Activated CD8-positive, alpha-beta T cell treated with anti-CD3 and anti-CD28 coated beads for 36 hours (primary cell): ENCODE measurements around the gene UNC45A. TPM values are rescaled to one million over a fixed set of nuclear protein-coding genes. Genes with fewer than 3 reads are reported as not detected.
A peak's percentile ranks its signal among the peaks of the same experiment; 100 is the strongest.

Experiments used
- ATAC-seq: fragments of 200-7000 bp; cut with Tn5 transposase; one replicate; pipeline ENCODE4 v1.10.0; 2021; ENCODE audit warnings: mild to moderate bottlenecking, moderate library complexity
- CTCF ChIA-PET: fragments of 350-600 bp; sonication (Branson Sonifier 250); formaldehyde crosslinking; loops from one replicate; lab custom pipeline; 2021; ENCODE audit warnings: antibody characterized with exemption; lab: Charles Lee
- POLR2A ChIA-PET: fragments of 350-600 bp; sonication (Branson Sonifier 250); formaldehyde crosslinking; loops from one replicate; lab custom pipeline; 2021; ENCODE audit warnings: antibody characterized with exemption; lab: Charles Lee
- DNase-seq: peaks from one replicate; pipeline ENCODE4 v3.0.0-alpha.2; 2020
- H3K27ac Mint-ChIP-seq: one replicate; pipeline ENCODE4 v1.8.0; 2021; ENCODE audit warnings: mild to moderate bottlenecking, mixed read lengths
- H3K27me3 Mint-ChIP-seq: one replicate; pipeline ENCODE4 v1.8.0; 2021; ENCODE audit warnings: mixed read lengths
- H3K36me3 Mint-ChIP-seq: one replicate; pipeline ENCODE4 v1.8.0; 2021; ENCODE audit warnings: low read depth, mixed read lengths
- H3K4me1 Mint-ChIP-seq: one replicate; pipeline ENCODE4 v1.8.0; 2021; ENCODE audit warnings: low read depth, mixed read lengths
- H3K4me3 Mint-ChIP-seq: one replicate; pipeline ENCODE4 v1.8.0; 2021; ENCODE audit warnings: mild to moderate bottlenecking, moderate library complexity, mixed read lengths
- H3K9me3 Mint-ChIP-seq: one replicate; pipeline ENCODE4 v1.8.0; 2021; ENCODE audit warnings: mixed read lengths
- intact Hi-C: fragments of 100-400 bp; cut with micrococcal nuclease; formaldehyde crosslinking; loops from one replicate; pipeline ENCODE4 v1.10.0; 2022
- total RNA-seq, 2 experiments: library from RNA; stranded (reverse); gene quantifications; one replicate each; pipeline ENCODE4 v1.2.3, GENCODE V29; 2021
- TF ChIP-seq, protein P1 (sequence below): fragments of 200-600 bp; IDR thresholded peaks from one replicate; pipeline ENCODE4 v1.8.0; 2022; ENCODE audit warnings: antibody characterized with exemption, mild to moderate bottlenecking

UNC45A gene
- total RNA-seq, 2 experiments from 2014 or later, result 65.0 to 66.8 TPM

DNA sequence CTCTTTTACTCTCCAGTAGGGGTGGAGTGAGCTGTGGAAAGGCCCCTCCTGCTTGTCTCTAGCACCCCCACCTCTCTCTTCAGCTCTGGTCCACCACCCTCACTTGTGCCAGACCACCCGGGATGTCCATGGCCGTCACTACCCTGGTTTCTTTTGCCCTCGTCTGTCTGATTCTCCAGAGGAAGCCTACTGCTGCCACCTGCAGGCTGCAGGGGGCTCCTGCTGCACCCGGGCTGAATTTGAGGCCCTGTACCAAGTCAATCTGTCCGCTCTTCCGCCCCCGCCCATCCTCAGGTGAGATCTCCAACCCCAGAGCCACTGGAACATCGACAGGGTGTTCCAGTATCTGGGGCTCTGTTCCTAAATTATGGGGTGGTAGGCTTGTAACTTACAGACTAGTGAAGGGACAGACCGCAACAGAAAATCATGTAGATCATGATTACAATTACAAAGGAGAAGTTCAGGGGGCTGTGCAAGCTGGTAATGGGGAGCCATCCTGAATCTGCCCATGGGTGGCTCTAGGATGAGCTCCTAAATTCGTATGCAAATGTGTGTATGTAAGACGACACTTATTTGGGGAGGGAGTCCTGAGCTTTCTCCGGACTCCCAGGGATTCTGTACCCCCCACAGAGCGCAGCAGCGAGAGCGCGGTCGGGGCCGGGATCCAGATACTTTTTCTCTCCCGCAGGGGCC is 683 bp upstream of the UNC45A start:
- peak; percentile 43 for ATAC-seq
- peak overlapping the region; percentile 74 for H3K4me3 Mint-ChIP-seq
- H3K36me3 Mint-ChIP-seq, result peaks cover 15% of the 10 kb centered on the region
- peak overlapping the region; percentile 91 for H3K27ac Mint-ChIP-seq
- CTCF ChIA-PET, result interaction anchor here (0.7 to 11.3 kb wide), 28 partner anchors 8 to 615 kb away, joined by 3 to 255 read pairs (median 6); partner anchors contain the start of genes BLM, MAN2A2 and RCCD1
- H3K9me3 Mint-ChIP-seq, result no peaks in the 10 kb centered on the region
- TF ChIP-seq, protein P1, sequence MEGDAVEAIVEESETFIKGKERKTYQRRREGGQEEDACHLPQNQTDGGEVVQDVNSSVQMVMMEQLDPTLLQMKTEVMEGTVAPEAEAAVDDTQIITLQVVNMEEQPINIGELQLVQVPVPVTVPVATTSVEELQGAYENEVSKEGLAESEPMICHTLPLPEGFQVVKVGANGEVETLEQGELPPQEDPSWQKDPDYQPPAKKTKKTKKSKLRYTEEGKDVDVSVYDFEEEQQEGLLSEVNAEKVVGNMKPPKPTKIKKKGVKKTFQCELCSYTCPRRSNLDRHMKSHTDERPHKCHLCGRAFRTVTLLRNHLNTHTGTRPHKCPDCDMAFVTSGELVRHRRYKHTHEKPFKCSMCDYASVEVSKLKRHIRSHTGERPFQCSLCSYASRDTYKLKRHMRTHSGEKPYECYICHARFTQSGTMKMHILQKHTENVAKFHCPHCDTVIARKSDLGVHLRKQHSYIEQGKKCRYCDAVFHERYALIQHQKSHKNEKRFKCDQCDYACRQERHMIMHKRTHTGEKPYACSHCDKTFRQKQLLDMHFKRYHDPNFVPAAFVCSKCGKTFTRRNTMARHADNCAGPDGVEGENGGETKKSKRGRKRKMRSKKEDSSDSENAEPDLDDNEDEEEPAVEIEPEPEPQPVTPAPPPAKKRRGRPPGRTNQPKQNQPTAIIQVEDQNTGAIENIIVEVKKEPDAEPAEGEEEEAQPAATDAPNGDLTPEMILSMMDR, result peak; percentile 87
- POLR2A ChIA-PET, result interaction anchor here (0.6 to 13.4 kb wide), 13 partner anchors 9 to 217 kb away, joined by 3 to 133 read pairs (median 3); partner anchors contain the start of genes BLM, MAN2A2 and RCCD1
- peak; percentile 96 for DNase-seq
- no peaks in the 10 kb centered on the region for H3K27me3 Mint-ChIP-seq
- H3K4me1 Mint-ChIP-seq, result peaks cover 32% of the 10 kb centered on the region
- intact Hi-C loops, result no loop called here

DNA sequence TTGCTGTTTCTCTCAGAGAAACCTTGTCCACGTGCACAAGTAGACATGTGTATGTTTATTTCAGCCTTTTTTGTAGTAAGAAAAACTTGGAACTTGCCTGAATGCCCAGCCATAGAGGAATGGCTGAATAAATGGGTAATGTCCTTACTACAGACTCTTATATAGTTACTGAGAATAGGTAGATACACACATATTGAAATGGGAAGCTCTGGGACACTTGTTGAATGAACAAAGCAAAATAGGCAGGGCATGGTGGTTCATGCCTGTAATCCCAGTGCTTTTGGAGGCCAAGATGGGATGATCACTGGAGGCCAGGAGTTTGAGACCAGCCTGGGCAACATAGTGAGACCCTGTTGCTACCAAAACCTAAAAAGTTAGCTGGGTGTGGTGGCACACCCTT is 1.7 kb downstream of the UNC45A start:
- intact Hi-C loops, result no loop called here
- Mint-ChIP-seq H3K4me3 (peak overlapping the region; percentile 74), H3K9me3 (no peaks in the 10 kb centered on the region), H3K36me3 (peaks cover 25% of the 10 kb centered on the region), H3K4me1 (peaks cover 27% of the 10 kb centered on the region), H3K27me3 (no peaks in the 10 kb centered on the region), H3K27ac (no peak overlapping the region)
- DNase-seq, result no peak
- TF ChIP-seq, protein P1, result no peak
- ChIA-PET CTCF (interaction anchor here (0.6 to 11.3 kb wide), 5 partner anchors 8 to 113 kb away, joined by 3 to 255 read pairs (median 5); partner anchors contain the start of genes MAN2A2 and RCCD1), POLR2A (interaction anchor here (1.2 to 13.4 kb wide), 3 partner anchors 19 to 58 kb away, joined by 5 to 133 read pairs (median 98); partner anchors contain the start of genes MAN2A2, PRC1 and RCCD1)
- no peak for ATAC-seq

DNA sequence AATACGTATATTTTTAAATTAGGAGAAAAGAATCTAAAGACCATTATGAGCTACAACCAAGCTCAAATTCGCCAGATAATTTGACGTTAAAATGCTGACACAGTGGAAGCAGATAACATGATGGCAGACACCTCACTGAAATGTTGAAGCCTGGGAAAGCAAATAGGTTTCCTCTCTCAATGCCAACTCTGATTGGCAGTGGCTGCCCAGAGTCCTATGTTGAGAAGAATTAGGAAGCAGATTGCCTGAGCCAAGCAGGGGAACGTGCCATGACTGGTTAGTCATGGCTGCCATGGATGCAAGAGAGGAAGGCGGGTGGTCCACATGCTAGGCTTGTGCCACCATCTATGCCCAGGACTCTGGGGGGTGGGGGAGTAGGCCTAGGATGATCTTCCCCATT is 3.2 kb downstream of the UNC45A start:
- Mint-ChIP-seq H3K27ac (no peak overlapping the region), H3K36me3 (peaks cover 26% of the 10 kb centered on the region), H3K9me3 (no peaks in the 10 kb centered on the region), H3K4me1 (peaks cover 22% of the 10 kb centered on the region), H3K27me3 (no peaks in the 10 kb centered on the region), H3K4me3 (no peak overlapping the region)
- intact Hi-C loops, result no loop called here
- DNase-seq (no peak), ATAC-seq (no peak)
- TF ChIP-seq, protein P1, result no peak
- POLR2A ChIA-PET, result interaction anchor here (1.0 to 13.4 kb wide), 2 partner anchors 10 to 17 kb away, joined by 4 to 98 read pairs; partner anchors contain the start of gene RCCD1
- CTCF ChIA-PET, result interaction anchor here (0.8 to 11.3 kb wide), 3 partner anchors 18 to 52 kb away, joined by 3 to 255 read pairs (median 178); partner anchors contain the start of genes MAN2A2 and RCCD1

DNA sequence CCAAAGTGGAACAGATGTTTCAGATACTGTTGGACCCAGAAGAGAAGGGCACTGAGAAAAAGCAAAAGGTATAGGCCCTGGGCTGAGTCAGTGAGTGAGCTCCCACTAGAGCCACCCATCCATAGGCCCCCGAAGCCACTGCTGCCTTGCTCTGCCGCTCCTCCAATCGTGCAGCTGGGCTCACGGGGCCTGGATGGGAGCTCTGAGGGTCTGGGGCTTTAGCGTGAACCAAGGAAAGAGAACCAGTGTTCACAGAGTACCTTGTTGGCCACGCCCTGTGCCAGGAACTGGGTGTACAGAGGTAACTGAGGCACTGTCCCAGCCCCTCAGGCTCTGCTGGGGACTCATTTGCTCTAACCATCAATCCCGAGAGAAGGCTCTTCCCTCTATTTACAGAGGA is 4.7 kb downstream of the UNC45A start:
- peaks cover 34% of the 10 kb centered on the region for H3K36me3 Mint-ChIP-seq
- TF ChIP-seq, protein P1, result no peak
- ChIA-PET POLR2A (interaction anchor here (13.4 kb wide), 1 partner anchor 16 kb away, joined by 98 read pairs; the partner anchor contains the start of gene RCCD1), CTCF (interaction anchor here (5.8 to 11.3 kb wide), 2 partner anchors 7 to 17 kb away, joined by 54 to 178 read pairs; partner anchors contain the start of genes HDDC3, RCCD1 and UNC45A)
- H3K4me3 Mint-ChIP-seq, result no peak overlapping the region
- H3K4me1 Mint-ChIP-seq, result peaks cover 11% of the 10 kb centered on the region
- no peaks in the 10 kb centered on the region for H3K27me3 Mint-ChIP-seq
- no peak for DNase-seq
- no peak for ATAC-seq
- no peak overlapping the region for H3K27ac Mint-ChIP-seq
- H3K9me3 Mint-ChIP-seq, result no peaks in the 10 kb centered on the region
- intact Hi-C loops, result no loop called here
